Endothelial cell of umbilical vein (primary cell): Measurements from ENCODE around the gene MAP4K4. TPM values are rescaled to one million over a fixed set of nuclear protein-coding genes. Genes with fewer than 3 reads are reported as not detected.
A peak's percentile ranks its signal among the peaks of the same experiment; 100 is the strongest.

Experiments used
- BruUV-seq: library from RNA; stranded (reverse); fragments of 400-500 nt; replicated peaks from 2 replicates; lab custom pipeline; 2021; lab: Mats Ljungman, UMichigan
- CTCF ChIA-PET: fragments of 300-600, 350-600 bp; sonication (Branson Sonifier 250); formaldehyde crosslinking; loops from one replicate; lab custom pipeline; 2021; ENCODE audit warnings: antibody characterized with exemption, inconsistent platforms; lab: Charles Lee
- POLR2A ChIA-PET: fragments of 300-600, 350-600 bp; sonication (Branson Sonifier 250); formaldehyde crosslinking; loops from one replicate; lab custom pipeline; 2021; ENCODE audit warnings: antibody characterized with exemption, inconsistent platforms; lab: Charles Lee
- DNase-seq: peaks from one replicate; pipeline ENCODE4 v3.0.0-alpha.2; 2011; ENCODE audit warnings: low read depth, low spot score
- FAIRE-seq: peaks from 2 replicates; lab custom pipeline; 2011; peaks lifted over from hg19 to GRCh38; lab: Jason Lieb, UNC
- H2AFZ ChIP-seq: 2 replicates; pipeline ENCODE4 v1.6.0; 2012; ENCODE audit warnings: low read depth, low read length, control low read depth, inconsistent platforms
- H3K27ac ChIP-seq: 2 replicates; pipeline ENCODE4 v1.5.1; 2011; ENCODE audit warnings: low read depth, mild to moderate bottlenecking, control low read depth, low read length, moderate library complexity; ENCODE audit not compliant: insufficient read depth
- H3K27me3 ChIP-seq, 2 experiments: 2 replicates each; pipeline versions ENCODE4 v1.6.0 to v1.6.1; 2011; ENCODE audit warnings: low read length in 2 of 2, mixed read lengths in 1 of 2; ENCODE audit not compliant: control insufficient read depth in 2 of 2, insufficient read depth in 2 of 2
- H3K36me3 ChIP-seq, 2 experiments: 2 replicates in 1 of 2; 3 replicates in 1 of 2; pipeline ENCODE4 v1.5.1; 2011; ENCODE audit warnings: low read length in 2 of 2, mild to moderate bottlenecking in 1 of 2, moderate library complexity in 1 of 2; ENCODE audit not compliant: control insufficient read depth in 2 of 2, insufficient read depth in 2 of 2; ENCODE audit errors: extremely low read depth in 1 of 2
- H3K4me1 ChIP-seq: 3 replicates; pipeline ENCODE4 v1.5.1; 2011; ENCODE audit warnings: mild to moderate bottlenecking, low read length; ENCODE audit not compliant: control insufficient read depth, insufficient read depth; ENCODE audit errors: extremely low read depth
- H3K4me2 ChIP-seq: 2 replicates; pipeline ENCODE4 v1.6.1; 2011; ENCODE audit warnings: low read length, control low read depth, mixed read lengths; ENCODE audit not compliant: insufficient read depth
- H3K4me3 ChIP-seq, 3 experiments: fragments of 200-600 bp in 1 of 3; sonication (generic), shearing (Covaris generic) in 1 of 3; replicated peaks in 1 of 3; 2 replicates each; pipeline ENCODE4 v1.5.1; 2011 to 2016; ENCODE audit warnings: control low read depth in 3 of 3, low read length in 3 of 3, mild to moderate bottlenecking in 2 of 3, inconsistent platforms in 1 of 3, low read depth in 1 of 3, moderate library complexity in 1 of 3; ENCODE audit not compliant: insufficient read depth in 1 of 3
- H3K79me2 ChIP-seq: 2 replicates; pipeline ENCODE4 v1.6.0; 2012; ENCODE audit warnings: low read length, inconsistent platforms; ENCODE audit not compliant: control insufficient read depth, insufficient read depth
- H3K9ac ChIP-seq: replicated peaks from 2 replicates; pipeline ENCODE3; 2011; ENCODE audit warnings: low read length, control low read depth; ENCODE audit not compliant: insufficient read depth; ENCODE audit errors: extremely low read depth
- H3K9me1 ChIP-seq: replicated peaks from 3 replicates; pipeline ENCODE4 v1.6.0; 2011; ENCODE audit warnings: mild to moderate bottlenecking, low read length; ENCODE audit not compliant: control insufficient read depth, insufficient read depth; ENCODE audit errors: extremely low read depth
- H3K9me3 ChIP-seq: replicated peaks from 2 replicates; pipeline ENCODE4 v1.5.1; 2012; ENCODE audit warnings: low read length, inconsistent platforms; ENCODE audit not compliant: control insufficient read depth, insufficient read depth
- H4K20me1 ChIP-seq: replicated peaks from 2 replicates; pipeline ENCODE3; 2011; ENCODE audit warnings: mild to moderate bottlenecking, low read length; ENCODE audit not compliant: control insufficient read depth, insufficient read depth; ENCODE audit errors: extremely low read depth
- EZH2 ChIP-seq: IDR thresholded peaks from 2 replicates; pipeline ENCODE4 v1.6.1; 2012; ENCODE audit warnings: borderline replicate concordance, low read depth, mild to moderate bottlenecking, moderate library complexity, low read length, inconsistent platforms; ENCODE audit not compliant: severe bottlenecking
- FOS ChIP-seq: IDR thresholded peaks from 2 replicates; pipeline ENCODE4 v1.6.1; 2011; ENCODE audit warnings: mild to moderate bottlenecking, low read length, moderate library complexity, borderline replicate concordance; ENCODE audit not compliant: insufficient read depth
- GATA2 ChIP-seq: IDR thresholded peaks from 2 replicates; pipeline ENCODE4 v1.7.0; 2011; ENCODE audit warnings: low read depth, mild to moderate bottlenecking, moderate library complexity, mixed read lengths, low read length; ENCODE audit not compliant: insufficient read length, insufficient read depth
- JUN ChIP-seq: IDR thresholded peaks from 2 replicates; pipeline ENCODE4 v1.6.1; 2011; ENCODE audit warnings: borderline replicate concordance, low read depth; ENCODE audit not compliant: insufficient read length, insufficient read depth
- MYC ChIP-seq: IDR thresholded peaks from one replicate; pipeline ENCODE4 v1.6.1; 2011; ENCODE audit warnings: mild to moderate bottlenecking, low read depth, low read length
- POLR2A ChIP-seq: IDR thresholded peaks from 2 replicates; pipeline ENCODE4 v1.6.1; 2012; ENCODE audit warnings: low read depth, mild to moderate bottlenecking, control low read depth, low read length
- POLR2AphosphoS5 ChIP-seq: IDR thresholded peaks from 2 replicates; pipeline ENCODE4 v1.6.1; 2012; ENCODE audit warnings: low read depth, mild to moderate bottlenecking, control low read depth, low read length, moderate library complexity; ENCODE audit not compliant: insufficient read depth
- dilution Hi-C: fragments of 300-500 bp; cut with MboI; formaldehyde crosslinking; loops from one replicate; pipeline ENCODE4 v1.15.0; 2019; ENCODE audit warnings: low sequenced_read_pairs; ENCODE audit not compliant: extremely low pct_ligation_motif_present
- intact Hi-C: fragments of 100-400 bp; cut with micrococcal nuclease; formaldehyde crosslinking; loops from one replicate; pipeline ENCODE4 v1.10.0; 2022
- polyA plus RNA-seq, 4 experiments: library from polyadenylated mRNA; depleted of rRNA in 3 of 4; stranded (reverse) in 3 of 4; unstranded in 1 of 4; fragments of >200 nt; gene quantifications; 2 replicates each; pipeline versions ENCODE4 v1.2.1 to v1.2.3, GENCODE V29; 2011 to 2012; ENCODE audit warnings: missing spikeins in 1 of 4
- total RNA-seq: library from RNA; stranded (reverse); gene quantifications from 2 replicates; pipeline ENCODE4 v1.2.3, GENCODE V29; 2021
- TF ChIP-seq, protein P1 (sequence below), 2 donors: IDR thresholded peaks; 1 replicate in 1 of 2; 2 replicates in 1 of 2; pipeline ENCODE4 v1.5.1; 2011; ENCODE audit warnings: low read length in 2 of 2, mild to moderate bottlenecking in 2 of 2, moderate library complexity in 2 of 2, control low read depth in 1 of 2, inconsistent platforms in 1 of 2, low read depth in 1 of 2; ENCODE audit not compliant: insufficient read depth in 1 of 2; ENCODE audit errors: extremely low read depth in 1 of 2
- TF ChIP-seq, protein P2 (sequence below): IDR thresholded peaks from 2 replicates; pipeline ENCODE4 v1.6.1; 2011; ENCODE audit not compliant: insufficient read depth, insufficient read length

MAP4K4 gene
- total and polyA plus RNA-seq, 2 donors (not counting 3 experiments of a cell fraction or from before 2014, with no cell fraction given): 79.4 to 269 TPM

DNA sequence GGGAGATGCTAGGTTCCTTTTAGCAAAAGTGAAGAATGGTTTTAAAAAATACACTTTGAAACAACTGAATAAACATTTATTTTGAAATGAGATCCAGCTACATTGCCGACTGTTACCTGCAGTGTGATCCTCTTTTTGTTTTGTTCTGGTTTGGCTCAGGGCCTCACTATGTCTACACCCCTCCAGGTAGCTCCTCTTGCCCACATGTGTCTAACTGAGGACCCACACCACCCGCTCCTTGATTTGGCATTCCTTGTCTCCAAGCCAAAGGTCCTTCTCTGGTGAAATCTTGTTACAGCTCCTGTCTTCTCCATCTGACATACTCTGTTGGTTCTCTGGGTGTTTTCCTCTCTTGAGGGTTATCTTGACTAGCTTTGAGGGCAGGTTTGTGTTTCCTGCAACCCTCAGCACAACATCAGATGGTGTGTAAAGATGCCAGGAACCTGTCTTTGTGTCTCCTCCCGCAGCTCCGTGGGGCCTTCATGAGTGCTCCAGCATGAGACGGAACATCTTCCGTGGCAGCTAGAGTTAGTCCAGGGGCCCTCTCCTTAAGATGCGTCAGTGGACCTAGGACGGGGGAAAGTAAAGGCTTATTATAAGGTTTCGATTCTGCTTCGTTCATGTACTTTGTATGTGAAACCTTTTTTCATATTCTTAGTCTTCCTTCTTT, 32.1 kb downstream of the MAP4K4 start:
- dilution Hi-C loops: no loop called here
- H2AFZ ChIP-seq: no peak overlapping the region
- no TSS peak for BruUV-seq
- no peak overlapping the region for H3K4me2 ChIP-seq
- intact Hi-C loops: no loop called here
- POLR2A ChIA-PET: no interaction called here
- TF ChIP-seq FOS (no peak), POLR2A (no peak), POLR2AphosphoS5 (no peak), JUN (no peak), MYC (no peak), GATA2 (no peak), EZH2 (no peak)
- TF ChIP-seq, protein P1, sequence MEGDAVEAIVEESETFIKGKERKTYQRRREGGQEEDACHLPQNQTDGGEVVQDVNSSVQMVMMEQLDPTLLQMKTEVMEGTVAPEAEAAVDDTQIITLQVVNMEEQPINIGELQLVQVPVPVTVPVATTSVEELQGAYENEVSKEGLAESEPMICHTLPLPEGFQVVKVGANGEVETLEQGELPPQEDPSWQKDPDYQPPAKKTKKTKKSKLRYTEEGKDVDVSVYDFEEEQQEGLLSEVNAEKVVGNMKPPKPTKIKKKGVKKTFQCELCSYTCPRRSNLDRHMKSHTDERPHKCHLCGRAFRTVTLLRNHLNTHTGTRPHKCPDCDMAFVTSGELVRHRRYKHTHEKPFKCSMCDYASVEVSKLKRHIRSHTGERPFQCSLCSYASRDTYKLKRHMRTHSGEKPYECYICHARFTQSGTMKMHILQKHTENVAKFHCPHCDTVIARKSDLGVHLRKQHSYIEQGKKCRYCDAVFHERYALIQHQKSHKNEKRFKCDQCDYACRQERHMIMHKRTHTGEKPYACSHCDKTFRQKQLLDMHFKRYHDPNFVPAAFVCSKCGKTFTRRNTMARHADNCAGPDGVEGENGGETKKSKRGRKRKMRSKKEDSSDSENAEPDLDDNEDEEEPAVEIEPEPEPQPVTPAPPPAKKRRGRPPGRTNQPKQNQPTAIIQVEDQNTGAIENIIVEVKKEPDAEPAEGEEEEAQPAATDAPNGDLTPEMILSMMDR (IDR thresholded peaks at IDR 0.05; ENCODE audit: extremely low read depth in 1 of 2, insufficient read depth in 1 of 2, low read depth in 1 of 2, low read length in 2 of 2): no peak
- TF ChIP-seq, protein P2, sequence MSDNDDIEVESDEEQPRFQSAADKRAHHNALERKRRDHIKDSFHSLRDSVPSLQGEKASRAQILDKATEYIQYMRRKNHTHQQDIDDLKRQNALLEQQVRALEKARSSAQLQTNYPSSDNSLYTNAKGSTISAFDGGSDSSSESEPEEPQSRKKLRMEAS: no peak
- CTCF ChIA-PET: interaction anchor here (0.8 to 1.5 kb wide), 9 partner anchors 11 to 489 kb away, joined by 3 read pairs; no protein-coding TSS in a partner anchor
- H3K27me3 ChIP-seq: no peaks in the 10 kb centered on the region
- H3K9me1 ChIP-seq: no peaks in the 10 kb centered on the region
- peaks cover 18% of the 10 kb centered on the region for H3K4me1 ChIP-seq
- no peaks in the 10 kb centered on the region for H3K9me3 ChIP-seq
- H4K20me1 ChIP-seq: peaks cover 38% of the 10 kb centered on the region
- H3K27ac ChIP-seq: no peak overlapping the region
- H3K4me3 ChIP-seq: no peak overlapping the region
- no peaks in the 10 kb centered on the region for H3K36me3 ChIP-seq
- FAIRE-seq (peak; percentile 59), DNase-seq (no peak)
- H3K79me2 ChIP-seq: peaks cover 100% of the 10 kb centered on the region
- H3K9ac ChIP-seq: no peak overlapping the region
